Stimulated activated CD8-positive, alpha-beta memory T cell treated with anti-CD3 and anti-CD28 coated beads, Interleukin-15, amount 100 ng/mL, for 24 hours (primary cell): ENCODE data around the gene UVRAG.

Experiments
- DNase-seq: peaks from one replicate; pipeline ENCODE4 v3.0.0-alpha.2; 2020; ENCODE audit warnings: low read depth

Gene UVRAG

GRCh38 chr11:76152741-76153570 is 337.9 kb downstream of the UVRAG start:
- DNase-seq = no peak

DNA sequence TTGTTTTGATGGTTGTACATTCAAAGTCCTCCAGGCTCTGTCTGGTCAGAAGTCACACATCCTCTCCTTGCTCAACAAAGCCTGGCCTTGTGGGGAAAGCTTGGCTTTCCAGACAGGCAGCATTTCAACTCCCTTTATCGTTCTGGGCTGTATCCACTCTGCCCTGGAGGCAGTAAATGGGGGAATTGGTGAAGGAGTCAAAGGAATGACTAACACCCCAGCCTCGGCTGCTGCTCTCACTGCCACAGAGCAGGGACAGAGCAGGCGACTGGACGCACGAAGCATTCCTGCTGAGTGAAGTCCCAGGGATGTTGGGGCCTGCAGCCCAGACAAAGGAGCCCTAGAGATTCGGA is 338.5 kb downstream of the UVRAG start:
- no peak for DNase-seq

- no peak for DNase-seq
These were observed 340.7 kb downstream of the UVRAG start for GRCh38 chr11:76155500-76156227.

- no peak for DNase-seq
These were observed 342.0 kb downstream of the UVRAG start for GRCh38 chr11:76156971-76157427.

GRCh38 chr11:76157891-76158290 is 342.9 kb downstream of the UVRAG start:
- DNase-seq = no peak

DNA sequence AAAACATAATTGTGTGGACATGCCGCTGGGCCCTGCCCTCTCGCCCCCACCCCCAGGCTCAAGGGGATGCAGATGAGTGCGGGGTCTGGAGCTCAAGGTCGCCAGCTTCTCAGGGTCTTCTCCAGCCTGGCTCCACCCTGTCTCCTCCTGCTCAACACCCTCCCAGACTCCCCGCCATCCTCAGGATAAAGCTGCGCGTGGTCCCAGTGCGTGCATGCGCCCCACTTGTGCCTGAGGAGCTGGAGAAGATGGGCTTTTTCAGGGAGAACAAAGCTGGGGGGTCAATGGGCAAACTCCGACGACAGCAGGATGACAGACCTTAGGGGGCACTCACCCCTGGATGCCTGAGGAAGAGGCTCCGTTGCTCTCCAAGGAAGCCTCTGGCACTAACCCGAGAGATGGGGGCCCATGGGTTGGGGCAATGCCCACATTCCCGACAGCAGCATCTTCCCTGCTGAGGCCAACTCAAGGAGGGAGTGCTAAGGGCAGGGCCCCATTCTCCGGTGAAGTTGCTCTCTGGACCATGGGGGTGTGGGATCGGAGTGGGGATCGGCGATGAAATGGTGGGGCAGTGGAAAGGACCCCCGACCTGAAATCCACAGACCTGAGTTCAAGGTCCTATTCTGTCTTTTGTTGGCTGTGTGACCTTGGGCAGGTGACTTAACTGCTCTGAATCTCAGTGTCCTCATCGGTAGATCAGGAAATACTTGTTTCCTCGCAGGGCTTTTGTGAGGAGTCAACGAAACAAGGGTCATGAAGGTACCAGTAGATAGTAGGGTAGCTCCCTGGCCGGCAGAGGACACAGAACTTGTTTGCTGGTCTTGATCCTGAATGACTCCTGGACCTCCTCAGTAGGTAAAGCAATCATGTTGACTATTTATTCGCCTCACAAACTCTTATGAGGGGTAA is 343.6 kb downstream of the UVRAG start:
- no peak for DNase-seq

DNA sequence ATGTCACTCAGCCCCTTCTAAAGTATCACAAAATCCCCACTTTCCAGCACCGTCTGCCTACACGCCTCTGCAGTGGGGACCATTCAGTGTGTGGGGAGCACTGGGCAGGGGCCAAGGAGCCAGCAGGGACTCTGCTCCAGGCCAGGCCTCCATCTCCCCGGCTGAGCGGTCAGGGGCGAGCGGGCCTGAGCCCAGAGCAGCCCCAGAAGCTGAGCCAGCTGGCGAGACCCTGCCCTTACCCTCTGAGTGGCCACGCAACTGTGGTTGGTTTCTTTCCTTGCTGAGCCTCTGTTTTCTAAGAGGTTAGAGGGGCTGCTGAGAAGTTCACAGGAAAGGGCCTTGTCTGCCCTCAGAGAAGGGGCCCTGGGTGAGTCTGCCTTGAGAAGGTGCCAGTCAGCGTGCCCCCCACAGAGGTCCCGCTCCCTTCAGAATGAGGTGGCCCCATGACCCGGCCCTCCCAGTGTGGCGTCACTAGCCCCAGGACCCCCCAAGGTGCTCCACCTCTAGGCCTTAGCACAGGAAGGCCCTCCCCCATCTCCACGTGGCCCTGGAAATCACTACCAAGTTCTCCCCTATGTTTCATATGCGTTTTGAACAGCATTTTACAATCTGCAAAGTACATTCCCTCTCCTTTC is 344.4 kb downstream of the UVRAG start:
- no peak for DNase-seq

DNA sequence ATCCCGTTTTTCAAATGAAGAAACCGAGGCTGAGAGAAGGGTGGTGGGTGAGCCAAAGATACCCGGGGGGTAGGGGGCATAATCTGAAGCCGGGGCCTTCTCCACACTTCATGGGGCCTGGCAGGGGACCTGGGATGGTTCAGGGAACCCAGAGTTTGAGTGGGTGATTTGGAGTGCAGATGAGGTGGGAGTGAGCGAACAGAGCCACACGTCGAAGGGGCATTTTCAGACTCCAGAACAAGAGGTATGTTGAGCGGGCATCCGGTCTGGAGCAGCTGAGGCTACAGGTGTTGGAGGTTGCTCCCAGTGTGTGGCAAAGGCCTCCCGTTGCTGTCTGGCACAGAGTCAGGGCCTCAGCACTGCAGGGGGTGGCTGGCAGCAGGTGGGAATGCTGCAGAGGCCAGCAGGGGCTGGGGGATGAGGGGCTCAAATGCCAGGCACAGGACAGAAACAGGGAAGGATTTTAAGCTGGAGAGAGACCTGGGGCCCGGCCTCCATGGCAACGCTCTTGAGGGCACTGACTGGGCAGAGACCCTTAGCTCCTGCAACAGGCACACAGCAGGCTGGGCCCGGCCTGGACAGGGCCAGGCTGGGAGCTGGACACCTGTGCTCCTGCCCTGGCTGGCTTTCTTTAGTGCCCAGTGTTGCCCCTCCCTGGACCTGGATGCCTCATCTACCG is 345.1 kb downstream of the UVRAG start:
- DNase-seq = no peak

- no peak for DNase-seq
These were observed 345.8 kb downstream of the UVRAG start for GRCh38 chr11:76160856-76161255.

DNA sequence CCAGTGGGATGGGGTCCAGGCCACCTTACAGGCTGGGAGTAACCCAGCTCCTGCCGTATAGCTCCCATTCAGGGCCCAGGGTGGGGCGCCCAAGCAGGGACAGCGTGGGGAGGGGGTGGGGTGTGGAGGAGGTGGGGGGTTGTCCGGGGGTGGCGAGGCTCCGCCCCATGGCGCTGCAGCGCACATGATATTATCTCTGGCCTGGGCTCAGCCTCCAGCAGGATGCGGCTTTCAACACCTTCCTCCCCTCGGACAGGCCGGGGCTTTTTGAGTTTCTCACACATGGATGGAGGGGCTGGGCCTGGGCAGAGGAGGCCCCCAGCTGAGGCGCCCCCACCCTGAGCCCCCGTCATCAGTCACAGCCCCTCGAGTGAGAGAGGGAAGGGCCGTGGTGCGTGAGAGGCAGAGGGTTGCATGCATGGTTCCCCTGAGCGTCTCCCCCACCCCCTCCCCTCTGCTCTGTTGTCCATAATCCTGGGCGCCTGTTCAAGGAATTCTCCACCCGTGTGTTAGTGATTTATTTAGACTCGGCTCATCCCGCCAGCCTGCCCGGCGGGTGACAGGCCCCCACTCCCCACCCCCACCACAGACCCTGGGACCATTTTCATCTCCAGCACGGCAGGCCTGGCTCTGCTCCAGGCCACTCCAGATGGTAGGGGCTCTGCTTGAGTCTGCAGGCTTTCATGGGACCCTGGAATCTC is 346.4 kb downstream of the UVRAG start:
- DNase-seq = no peak

- no peak for DNase-seq
These were observed 347.6 kb downstream of the UVRAG start for GRCh38 chr11:76162336-76163288.

DNA sequence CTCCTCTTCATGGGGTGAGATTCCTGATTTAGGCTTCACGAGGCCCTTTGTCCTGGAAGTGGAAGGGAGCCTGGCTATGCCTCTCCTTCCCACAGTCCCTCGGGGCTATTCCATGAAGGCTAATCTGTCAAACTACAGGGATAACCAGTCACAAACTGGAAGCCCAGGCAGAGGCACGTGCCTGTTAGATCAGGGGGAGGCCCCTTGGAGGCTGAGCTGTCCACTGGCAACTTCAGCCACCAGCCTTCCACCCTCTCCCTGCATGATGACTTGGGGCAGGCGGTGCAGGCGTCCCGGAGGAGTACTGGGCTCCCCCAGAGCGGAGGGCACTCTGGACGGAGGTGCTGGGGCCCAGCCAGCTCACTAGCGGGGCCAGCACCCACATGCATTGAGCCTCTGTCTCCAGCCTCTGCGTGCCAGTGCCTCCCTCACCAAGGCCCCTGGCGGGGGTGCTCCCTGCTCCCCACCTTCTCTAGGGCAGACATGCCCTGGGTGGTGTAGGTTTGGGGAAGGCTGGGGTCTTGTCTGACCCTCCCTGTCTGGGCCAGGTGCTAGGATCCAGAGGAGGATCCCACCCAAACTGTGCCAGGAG is 348.4 kb downstream of the UVRAG start:
- DNase-seq = no peak

DNA sequence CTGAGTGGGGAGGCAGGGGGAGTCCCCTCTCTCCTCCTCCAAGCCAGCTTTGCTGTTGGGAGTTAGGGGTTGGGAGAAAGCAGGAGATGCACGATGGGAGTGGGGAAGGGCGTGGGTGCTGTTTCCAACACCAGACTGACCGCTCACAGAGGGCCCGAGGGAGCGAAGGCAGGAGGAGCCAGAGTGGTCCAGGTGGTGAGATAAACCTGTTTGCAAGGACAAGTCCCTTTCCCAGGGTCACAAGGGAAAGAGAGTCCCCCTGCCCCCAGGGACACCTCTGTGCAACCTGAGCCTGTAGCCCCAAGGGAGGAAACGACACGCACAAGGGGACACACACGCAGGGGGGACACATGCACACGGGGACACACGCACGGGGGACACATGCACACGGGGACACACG is 349.1 kb downstream of the UVRAG start:
- DNase-seq = no peak

DNA sequence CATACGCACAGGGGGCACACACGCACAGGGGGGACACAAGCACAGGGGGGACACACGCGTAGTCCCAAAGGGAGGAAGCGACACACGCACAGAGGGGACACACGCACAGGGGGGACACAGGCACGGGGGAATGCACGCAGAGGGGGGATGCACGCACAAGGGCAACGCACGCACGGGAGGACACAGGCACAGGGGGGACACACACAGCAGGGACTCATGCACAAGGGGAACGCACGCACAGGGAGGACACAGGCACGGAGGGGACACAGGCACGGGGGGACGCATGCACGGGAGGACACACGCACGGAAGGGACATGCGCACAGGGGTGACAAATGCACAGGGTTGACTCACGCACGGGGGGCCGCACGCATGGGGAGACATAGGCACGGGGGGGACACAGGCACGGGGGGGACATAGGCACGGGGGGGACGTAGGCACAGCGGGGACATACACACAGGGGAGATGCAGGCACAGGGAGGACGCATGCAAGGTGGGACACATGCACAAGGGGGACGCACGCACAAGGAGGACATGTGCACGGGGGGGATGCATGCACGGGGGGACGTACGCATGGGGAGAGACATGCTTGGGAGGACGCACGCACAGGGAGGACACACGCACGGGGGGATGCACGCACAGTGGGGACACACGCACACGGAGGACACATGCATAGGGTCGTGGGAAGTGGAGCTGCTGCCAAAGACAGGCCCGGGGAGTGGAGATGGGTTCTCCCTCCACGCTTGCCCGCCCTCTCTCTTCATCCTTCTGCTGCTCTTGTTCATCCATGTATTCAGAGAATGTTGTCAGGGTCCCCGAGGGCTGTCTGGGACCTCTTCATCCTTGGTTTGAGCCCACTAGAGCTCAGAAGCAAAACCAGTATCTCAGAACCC is 350.1 kb downstream of the UVRAG start:
- DNase-seq = no peak

DNA sequence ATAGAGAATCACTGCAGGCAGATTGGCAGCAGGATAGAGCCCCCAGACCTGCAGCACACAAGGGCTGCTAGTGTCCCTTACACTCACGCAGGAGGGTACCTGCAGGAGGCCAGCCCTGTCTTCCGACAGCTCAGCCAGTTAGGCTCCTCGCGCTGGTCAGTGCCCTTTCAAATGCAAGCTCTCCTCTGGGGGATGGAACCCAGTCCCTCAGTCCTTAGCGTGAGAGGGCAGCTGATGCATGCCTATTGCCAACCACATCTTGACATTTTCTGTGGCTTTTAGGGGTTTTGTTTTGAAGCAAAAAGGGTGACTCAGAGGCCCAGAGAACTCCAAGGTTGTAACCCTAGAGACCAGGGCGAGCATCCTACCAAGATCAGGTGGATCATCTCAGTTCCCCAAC is 351.3 kb downstream of the UVRAG start:
- no peak for DNase-seq

DNA sequence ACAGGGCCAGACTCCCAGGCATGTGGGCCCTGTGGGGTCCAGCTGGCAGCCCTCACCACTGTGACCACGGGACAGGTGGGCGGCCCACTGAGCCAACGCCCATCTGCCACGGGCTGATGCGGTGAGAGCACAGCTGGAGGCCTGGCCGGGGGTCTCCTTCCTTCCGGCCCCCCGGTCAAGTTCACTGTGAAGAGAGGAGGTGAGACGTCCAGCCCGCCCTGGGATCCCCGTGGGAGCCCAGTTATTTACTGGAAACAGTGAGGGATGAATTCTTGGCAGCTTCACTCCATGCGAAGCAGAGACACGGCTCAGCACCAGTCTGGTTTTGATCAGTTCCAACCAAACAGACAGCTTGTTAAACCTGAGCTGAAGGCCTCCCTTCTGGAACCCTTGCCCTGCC is 352.6 kb downstream of the UVRAG start:
- no peak for DNase-seq

DNA sequence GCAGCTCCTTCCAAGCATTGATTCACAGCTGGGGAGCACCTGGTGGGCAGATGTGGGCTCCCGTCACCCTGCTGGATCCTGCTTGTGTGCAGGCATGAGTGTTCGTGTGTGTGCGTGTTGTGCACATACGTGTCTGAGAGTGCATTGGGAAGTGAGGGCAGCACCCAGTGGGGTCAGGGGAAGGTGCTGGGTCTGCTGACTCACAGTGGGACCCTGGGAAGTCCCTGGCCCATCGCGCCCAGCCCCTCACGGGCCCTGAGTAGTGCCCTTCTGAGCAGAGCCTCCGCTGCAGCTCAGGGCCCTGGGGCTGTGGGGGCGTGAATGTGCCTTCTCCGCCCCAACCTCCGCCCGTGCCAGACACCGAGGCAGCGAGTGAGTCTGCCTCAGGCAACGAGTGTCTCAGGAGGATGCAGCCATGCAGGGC is 354.5 kb downstream of the UVRAG start:
- no peak for DNase-seq

DNA sequence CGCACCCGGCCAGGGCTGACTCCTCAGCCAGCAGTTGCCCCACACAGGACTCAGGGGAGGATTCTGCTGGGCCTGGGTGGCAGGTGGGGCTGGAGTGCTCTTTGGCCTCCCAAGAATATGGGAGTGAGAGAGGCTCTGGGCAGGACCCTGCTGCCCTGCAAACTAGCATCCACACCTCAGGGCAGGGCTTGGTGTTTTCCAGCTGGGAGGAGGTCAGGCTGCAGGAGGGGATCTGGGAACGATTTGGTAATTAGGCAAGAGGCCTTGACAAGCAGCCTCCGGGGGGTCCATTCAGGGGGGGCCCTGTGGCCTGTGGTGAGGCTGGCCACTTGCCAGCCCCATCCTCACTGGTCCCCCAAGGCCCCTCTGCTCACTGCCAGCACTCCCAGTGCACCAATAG is 355.5 kb downstream of the UVRAG start:
- DNase-seq = no peak
